ENCODE results near the gene XYLT2.
"Not testable (repeated sequence)": the region's sequence is repeated elsewhere in the genome, so short reads cannot be mapped to it uniquely, and the experiment has no call there.

Gene XYLT2

GRCh38 chr17:50345432-50346312 is at the start of gene XYLT2:
Gene XYLT2, plus strand, starts transcription at chr17:50346126. Its CDS starts 15 bp downstream, at chr17:50346141.
- peak; percentile 83 for DNase-seq

- peak; percentile 36 for DNase-seq
These were observed 48.5 kb upstream of the XYLT2 start for GRCh38 chr17:50297407-50297865.

GRCh38 chr17:50298018-50298417 is 47.9 kb upstream of the XYLT2 start:
- DNase-seq, result no peak

GRCh38 chr17:50299776-50300175 is 46.1 kb upstream of the XYLT2 start:
- DNase-seq, result no peak

GRCh38 chr17:50300824-50301223 is 45.1 kb upstream of the XYLT2 start:
- DNase-seq, result not testable (repeated sequence)

- no peak for DNase-seq
These were observed 43.9 kb upstream of the XYLT2 start for GRCh38 chr17:50301891-50302584.

GRCh38 chr17:50303051-50303450 is 42.9 kb upstream of the XYLT2 start:
- no peak for DNase-seq

- no peak for DNase-seq
These were observed 42.3 kb upstream of the XYLT2 start for GRCh38 chr17:50303596-50303995.

GRCh38 chr17:50304781-50305404 is 41.0 kb upstream of the XYLT2 start:
- DNase-seq, result peak; percentile 42

- DNase-seq, result no peak
These were observed 38.3 kb upstream of the XYLT2 start for GRCh38 chr17:50307654-50308053.

- DNase-seq, result peak; percentile 42
These were observed 37.3 kb upstream of the XYLT2 start for GRCh38 chr17:50308666-50309065.

- DNase-seq, result no peak
These were observed 35.3 kb upstream of the XYLT2 start for GRCh38 chr17:50310455-50311111.

- no peak for DNase-seq
These were observed 34.8 kb upstream of the XYLT2 start for GRCh38 chr17:50311112-50311460.

GRCh38 chr17:50311483-50311882 is 34.4 kb upstream of the XYLT2 start:
- DNase-seq, result no peak

- DNase-seq, result no peak
These were observed 33.6 kb upstream of the XYLT2 start for GRCh38 chr17:50312308-50312707.

GRCh38 chr17:50314456-50315011 is 31.4 kb upstream of the XYLT2 start:
- DNase-seq, result no peak

GRCh38 chr17:50316016-50316587 is 29.8 kb upstream of the XYLT2 start:
- DNase-seq, result no peak

GRCh38 chr17:50316660-50317059 is 29.3 kb upstream of the XYLT2 start:
- DNase-seq, result not testable (repeated sequence)

- no peak for DNase-seq
These were observed 28.8 kb upstream of the XYLT2 start for GRCh38 chr17:50317121-50317520.

- no peak for DNase-seq
These were observed 27.2 kb upstream of the XYLT2 start for GRCh38 chr17:50318501-50319285.

- DNase-seq, result no peak
These were observed 26.5 kb upstream of the XYLT2 start for GRCh38 chr17:50319306-50320004.

Measured in HCEC 1CT (cell line).